Measurements from ENCODE around the gene STEAP1. TPM values are rescaled to one million over a fixed set of nuclear protein-coding genes. Genes with fewer than 3 reads are reported as not detected.
"Not testable (repeated sequence)": the region's sequence is repeated elsewhere in the genome, so short reads cannot be mapped to it uniquely, and the experiment has no call there.

STEAP1 gene
- total RNA-seq, 1 donor from 2014 or later: 1.4 TPM

DNA sequence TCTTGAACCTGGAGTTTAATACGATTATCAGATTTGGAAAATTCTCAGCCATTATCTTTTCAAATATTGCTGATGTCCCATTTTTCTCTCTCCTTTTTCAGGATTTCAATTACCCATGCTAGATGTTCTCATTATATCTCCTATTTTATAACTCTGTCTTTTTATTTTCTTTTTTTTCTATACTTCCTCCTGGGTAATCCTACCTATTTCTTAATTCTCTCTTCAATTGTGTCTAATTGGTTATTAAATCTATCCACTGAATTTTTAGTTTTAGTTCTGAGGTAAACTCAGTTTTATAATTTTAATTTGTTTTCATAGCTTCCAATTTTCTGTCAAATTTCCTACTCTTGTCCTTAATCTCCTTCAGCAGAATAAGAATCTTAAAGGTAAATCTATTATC, 15.6 kb downstream of the STEAP1 start:
- ATAC-seq (no peak), DNase-seq (ENCODE audit: missing footprints) (no peak)
- intact Hi-C loops (cut with DNase I): no loop called here

DNA sequence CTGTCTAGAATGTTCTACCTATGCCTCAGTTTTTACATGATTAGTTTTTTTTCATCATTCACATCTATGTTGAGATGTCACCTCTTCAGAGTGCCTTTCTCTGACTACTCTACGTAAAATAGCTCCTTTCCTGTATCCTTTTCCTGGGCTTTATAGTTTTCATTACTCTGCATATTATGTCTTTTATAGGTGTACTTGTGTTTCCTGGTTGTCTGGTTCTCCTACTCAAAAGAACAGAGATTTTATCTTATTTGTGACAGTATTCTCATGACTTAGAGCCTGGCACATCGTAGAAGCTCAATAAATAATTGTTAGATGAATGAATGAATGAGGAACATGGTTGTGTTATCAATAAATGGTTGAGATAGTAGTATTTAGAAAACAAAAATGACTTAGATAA, 17.9 kb downstream of the STEAP1 start:
- intact Hi-C loops (cut with DNase I): loop anchor here (2.0 kb wide), 1 partner anchor 37 kb away; no protein-coding TSS in a partner anchor
- ATAC-seq: no peak
- no peak for DNase-seq (ENCODE audit: missing footprints)

DNA sequence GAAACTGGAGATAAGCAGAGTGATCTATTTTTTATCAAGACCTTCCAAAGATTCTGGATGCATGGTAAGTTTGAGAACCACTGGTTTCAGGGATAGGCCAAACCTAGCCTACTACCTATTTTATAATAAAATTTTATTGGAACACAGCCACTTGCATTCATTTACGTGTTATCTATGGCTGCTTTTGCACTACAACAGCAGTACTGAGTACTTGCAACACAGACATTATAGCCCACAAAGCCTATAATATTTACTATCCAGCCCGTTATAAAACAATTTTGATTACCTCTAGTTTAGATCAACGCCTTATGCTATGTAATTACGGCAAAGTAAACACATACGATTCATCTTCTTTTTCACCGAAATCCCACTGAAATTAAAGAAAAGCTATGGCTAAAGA, 18.4 kb downstream of the STEAP1 start:
- intact Hi-C loops (cut with DNase I): loop anchor here (2.0 kb wide), 1 partner anchor 36 kb away; no protein-coding TSS in a partner anchor
- DNase-seq (ENCODE audit: missing footprints): no peak
- ATAC-seq: no peak

DNA sequence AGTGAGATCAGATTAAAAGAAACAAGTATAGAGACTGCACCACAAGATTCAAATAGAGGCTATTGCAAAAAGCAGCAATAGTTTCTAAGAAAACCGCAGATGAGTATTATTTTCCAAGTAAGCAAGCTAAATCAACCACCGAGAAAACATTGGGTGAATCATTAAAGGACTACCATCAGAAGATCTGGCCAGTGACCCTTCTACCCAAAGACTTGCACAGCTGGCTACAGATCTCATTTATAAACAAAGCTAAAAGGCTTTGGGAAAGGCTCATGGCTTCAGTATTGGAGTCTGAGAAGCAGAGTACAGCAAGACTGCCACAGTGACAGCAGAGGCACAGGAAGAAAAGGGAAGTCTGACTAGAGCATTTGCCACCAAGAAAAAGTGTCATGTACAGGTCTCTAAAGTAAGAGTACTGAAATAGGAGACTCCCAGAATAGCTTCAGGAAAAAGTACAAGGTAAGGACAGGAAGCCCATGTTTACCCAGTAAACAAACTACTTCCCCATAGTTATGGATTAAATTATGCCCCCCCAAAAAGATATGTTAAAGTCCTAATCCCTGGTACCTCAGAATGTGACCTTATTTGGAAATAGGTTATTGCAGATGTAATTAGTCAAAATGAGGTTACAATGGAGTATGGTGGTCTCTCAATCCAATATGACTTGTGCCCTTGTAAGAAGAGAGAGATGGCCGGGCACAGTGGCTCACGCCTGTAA, 19.0 kb downstream of the STEAP1 start:
- ATAC-seq (no peak), DNase-seq (ENCODE audit: missing footprints) (no peak)
- intact Hi-C loops (cut with DNase I): loop anchor here (2.0 kb wide), 1 partner anchor 36 kb away; no protein-coding TSS in a partner anchor

DNA sequence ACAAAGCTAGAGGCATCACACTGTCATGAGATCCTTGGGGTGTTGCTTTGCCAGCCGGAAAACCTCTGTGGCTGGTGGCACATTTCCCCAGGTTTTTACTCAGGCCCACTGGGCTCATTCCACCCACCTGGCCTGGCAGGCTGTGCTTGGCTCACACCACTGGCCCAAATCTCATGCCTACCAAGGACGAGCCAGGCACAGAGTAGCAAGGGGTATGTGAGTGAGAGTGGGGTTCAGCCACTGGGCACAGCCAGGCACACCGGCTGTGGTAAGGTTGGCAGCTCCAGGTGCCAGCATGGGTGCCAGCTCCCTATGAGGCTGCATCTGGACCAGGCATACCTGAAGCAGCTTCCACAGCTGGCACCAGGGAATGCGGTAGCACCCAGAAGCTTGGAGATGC, 21.4 kb downstream of the STEAP1 start:
- ATAC-seq: no peak
- peak; percentile 53 for DNase-seq (ENCODE audit: missing footprints)
- intact Hi-C loops (cut with DNase I): no loop called here

DNA sequence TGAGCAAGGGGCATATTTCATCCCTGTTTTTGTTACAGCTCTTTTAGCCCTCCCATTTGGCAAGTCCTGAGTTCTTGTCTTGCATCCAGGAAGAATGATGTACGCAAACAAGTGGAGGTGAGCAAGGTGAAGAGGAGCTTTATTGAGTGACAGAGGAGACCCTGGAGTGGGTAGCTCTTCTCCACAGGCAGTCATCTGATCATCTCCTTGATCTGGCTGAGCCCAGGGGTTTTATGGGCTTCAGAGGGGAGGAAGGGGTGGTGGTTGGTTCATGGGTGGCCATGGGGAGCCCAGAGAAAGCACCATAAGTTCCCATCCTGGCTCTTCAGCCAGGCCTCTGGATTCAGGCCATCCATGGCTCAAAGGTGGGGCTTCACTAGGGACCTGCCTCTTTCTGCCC, 21.9 kb downstream of the STEAP1 start:
- intact Hi-C loops (cut with DNase I): no loop called here
- ATAC-seq: no peak
- DNase-seq (ENCODE audit: missing footprints): no peak

DNA sequence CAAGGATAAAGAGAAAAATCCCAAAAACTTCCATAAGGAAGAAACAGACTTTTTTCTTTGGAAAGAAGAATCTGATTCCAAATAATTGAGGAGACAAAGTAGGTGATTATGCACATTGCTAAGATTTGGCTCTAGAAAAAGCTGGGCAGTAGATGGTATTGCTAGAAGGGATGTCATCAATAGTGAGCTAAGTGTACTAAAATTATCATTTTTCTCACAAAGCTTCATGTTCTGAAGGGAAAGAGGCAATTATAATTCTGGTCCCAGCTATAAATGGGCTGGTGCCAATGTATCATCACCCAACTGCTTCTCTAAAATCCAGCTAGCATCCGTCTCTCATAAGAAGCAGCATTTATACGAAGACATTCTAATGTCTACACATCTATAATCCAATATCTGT, 23.9 kb downstream of the STEAP1 start:
- intact Hi-C loops (cut with DNase I): no loop called here
- no peak for DNase-seq (ENCODE audit: missing footprints)
- ATAC-seq: no peak

DNA sequence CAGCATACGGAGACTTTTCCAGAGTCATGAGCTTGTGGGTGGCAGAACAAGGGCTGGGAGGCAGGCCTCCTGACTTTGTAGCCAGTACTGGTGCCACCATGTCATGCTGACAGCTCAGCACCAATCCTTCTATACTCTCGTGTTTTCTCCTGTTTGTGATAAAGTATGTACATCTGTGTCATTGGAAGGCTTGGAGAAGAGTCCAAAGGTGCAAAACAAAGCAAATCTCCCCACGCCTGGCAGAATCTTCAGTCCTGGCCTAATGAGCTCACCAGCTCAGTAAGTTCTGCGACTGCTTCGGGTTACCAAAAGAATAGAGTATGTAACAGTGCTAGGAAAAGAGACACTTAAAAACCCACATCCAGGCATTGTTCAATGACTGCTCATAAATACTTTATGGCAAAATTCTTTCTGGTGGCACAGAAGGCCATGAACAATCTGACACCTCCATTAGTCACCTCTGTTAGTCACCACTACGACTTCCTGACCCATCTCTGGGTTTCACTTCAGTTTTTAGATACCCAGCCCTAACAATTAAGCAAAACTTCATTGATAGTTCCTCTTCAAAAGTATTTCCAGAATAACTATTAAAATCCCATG, 24.5 kb downstream of the STEAP1 start:
- no peak for ATAC-seq
- intact Hi-C loops (cut with DNase I): no loop called here
- DNase-seq (ENCODE audit: missing footprints): peak; percentile 59

DNA sequence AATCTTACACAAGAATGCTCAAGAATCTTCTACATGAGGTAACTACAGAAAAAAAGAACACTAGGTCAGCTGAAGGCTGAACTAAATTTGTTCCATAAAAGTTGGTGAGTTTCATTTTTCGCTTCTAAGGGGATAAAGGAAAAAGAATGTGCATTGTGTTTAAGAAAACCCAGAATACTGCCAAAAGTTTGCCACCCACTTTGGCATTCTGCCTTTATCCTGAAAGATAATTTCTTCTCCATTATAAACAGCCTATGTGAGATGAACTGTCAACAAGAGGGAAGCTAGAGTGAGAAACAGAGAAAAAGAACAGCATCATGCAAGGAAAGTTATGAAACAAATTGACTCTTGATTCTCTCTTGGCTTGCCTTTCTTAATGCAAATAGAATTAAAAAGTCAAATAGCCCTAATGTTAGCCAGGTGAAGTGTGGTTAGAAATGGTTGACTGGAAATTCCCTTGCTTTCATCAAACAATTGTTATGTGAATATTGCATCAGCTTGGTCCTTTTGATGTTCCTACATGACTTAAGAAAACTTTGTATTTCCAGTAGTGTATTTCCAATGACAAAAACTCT, 25.8 kb downstream of the STEAP1 start:
- intact Hi-C loops (cut with DNase I): no loop called here
- ATAC-seq (no peak), DNase-seq (ENCODE audit: missing footprints) (no peak)

DNA sequence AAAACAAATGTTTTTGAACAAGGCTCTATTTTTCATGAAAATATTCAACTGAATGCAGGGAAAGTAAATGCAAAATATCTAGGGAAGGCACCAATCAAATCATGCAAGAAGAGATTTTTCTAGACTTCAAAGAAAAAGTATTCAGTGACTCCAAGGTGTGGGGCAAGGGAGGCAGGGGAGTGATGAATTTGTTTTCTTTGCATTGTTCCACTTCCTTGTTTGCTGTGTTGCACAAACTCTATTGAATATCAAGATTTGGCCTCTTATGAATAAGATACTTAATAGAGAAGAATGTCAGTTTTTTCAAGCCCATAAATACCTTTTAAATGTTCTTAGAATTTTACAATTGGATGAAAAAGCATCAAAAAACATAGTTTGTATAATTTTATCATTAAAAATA, 26.4 kb downstream of the STEAP1 start:
- DNase-seq (ENCODE audit: missing footprints) (no peak), ATAC-seq (no peak)
- intact Hi-C loops (cut with DNase I): no loop called here

DNA sequence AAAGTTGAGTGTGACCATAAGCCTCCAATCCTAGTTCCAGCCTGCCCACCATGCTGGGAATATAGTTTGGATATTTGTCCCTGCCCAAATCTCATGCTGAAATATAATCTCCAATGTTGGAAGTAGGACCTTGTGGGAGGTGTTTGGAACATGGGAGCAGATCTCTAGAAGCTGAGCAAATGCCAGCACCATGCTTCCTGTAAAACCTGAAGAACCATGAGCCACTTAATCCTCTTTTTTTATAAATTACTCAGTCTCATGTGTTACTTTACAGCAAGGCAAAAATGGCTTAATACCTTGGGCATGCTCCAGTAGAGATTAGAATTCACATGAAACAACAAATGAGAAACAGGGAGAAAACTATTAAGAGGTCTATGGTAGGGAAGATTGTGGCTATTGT, 27.2 kb downstream of the STEAP1 start:
- DNase-seq (ENCODE audit: missing footprints) (no peak), ATAC-seq (no peak)
- intact Hi-C loops (cut with DNase I): no loop called here

DNA sequence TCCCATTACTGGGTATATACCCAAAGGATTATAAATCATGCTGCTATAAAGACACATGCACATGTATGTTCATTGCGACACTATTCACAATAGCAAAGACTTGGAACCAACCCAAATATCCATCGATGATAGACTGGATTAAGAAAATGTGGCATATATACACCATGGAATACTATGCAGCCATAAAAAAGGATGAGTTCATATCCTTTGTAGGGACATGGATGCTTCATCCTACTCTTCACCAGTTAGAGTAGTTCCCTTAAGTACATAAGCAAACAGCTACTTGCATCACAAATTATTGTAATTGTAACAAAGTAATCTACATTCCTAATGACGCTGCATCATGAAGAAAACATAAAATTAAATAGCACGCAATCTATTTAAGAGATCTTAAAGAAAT, 32.0 kb downstream of the STEAP1 start:
- DNase-seq (ENCODE audit: missing footprints); intact Hi-C loops (cut with DNase I); ATAC-seq: not testable (repeated sequence)

DNA sequence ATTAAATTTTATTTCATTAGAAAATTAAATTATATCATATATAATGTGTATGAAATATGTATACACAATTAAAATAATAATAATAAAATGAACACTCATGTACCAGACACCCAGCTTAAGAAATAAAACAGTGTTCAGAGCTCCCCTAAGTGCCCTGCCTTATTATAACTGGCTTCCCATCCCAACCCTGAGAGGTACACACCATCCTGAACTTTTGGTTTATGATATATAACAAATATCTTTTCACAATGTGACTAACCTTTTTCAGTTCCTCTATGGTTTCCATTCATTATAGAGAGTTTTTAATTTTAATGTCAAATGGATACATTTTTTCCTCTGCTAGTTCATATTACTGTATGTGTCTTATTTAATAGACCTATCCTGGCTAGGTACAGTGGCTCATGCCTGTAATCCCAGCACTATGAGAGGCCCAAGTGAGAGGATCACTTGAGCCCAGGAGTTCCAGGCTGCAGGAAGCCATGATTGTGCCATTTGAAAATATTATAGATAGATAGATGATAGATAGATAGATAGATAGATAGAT, 33.3 kb downstream of the STEAP1 start:
- intact Hi-C loops (cut with DNase I): no loop called here
- DNase-seq (ENCODE audit: missing footprints): no peak
- no peak for ATAC-seq

DNA sequence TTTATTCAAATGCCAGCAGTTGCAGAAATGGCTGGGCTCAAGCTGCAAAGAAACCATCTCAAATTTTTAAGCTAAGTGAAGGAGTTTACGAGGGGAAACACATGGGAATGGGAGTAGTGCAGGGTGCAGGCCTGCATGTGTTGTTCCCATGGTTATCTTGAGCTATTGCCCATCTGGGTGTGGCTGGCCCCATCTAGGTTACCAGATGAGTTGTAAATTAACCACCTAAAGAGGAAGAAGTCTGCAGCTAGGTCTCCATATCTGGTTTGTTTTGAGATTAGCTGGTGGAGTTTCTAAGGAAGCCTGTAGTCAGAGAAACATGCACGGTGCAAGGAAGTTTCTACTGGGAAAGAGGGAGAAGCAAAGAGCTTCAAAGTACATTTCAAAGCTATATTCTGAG, 34.0 kb downstream of the STEAP1 start:
- ATAC-seq: no peak
- DNase-seq (ENCODE audit: missing footprints): no peak
- intact Hi-C loops (cut with DNase I): no loop called here

DNA sequence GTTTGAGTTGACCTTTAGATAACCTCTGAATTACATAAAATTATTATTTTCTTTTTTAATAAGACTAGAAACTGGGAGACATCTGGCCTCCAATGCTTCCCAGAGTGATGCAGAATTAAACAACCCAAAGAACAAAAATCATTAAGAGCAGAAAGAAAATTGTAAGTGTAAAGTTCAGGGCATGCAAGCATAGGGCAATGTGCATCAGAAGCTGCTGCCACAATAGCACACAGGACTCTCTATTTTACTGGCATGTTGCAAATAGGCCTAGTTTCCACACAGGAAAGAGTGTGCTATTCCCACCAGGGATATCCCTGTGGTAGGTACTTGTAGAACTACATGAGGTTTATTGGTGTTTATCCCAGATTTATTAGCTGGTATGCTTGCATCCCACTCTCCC, 36.7 kb downstream of the STEAP1 start:
- no peak for DNase-seq (ENCODE audit: missing footprints)
- intact Hi-C loops (cut with DNase I): no loop called here

DNA sequence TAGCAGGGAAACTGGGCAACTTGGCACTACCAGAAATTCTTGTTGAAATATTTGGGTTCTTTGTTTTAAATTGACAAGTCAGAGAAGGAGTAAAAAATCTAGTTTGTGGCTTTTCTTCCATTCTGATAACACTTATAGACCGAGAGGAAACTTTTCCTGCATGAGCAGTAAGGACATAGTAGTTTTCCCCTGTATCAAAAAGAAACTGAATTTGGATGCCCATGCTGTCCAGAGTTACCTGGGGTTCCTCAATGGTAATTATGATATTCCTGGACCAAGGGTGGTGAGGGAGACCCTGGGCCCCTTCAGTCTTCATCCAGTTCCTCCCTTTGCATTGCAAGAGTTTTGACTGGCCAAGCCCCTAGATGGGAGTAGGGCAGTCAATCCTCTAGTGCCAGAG, 37.4 kb downstream of the STEAP1 start:
- no peak for ATAC-seq
- intact Hi-C loops (cut with DNase I): no loop called here

More for the DNA sequence above, 36.7 kb downstream of the STEAP1 start:
- no peak for ATAC-seq

DNA sequence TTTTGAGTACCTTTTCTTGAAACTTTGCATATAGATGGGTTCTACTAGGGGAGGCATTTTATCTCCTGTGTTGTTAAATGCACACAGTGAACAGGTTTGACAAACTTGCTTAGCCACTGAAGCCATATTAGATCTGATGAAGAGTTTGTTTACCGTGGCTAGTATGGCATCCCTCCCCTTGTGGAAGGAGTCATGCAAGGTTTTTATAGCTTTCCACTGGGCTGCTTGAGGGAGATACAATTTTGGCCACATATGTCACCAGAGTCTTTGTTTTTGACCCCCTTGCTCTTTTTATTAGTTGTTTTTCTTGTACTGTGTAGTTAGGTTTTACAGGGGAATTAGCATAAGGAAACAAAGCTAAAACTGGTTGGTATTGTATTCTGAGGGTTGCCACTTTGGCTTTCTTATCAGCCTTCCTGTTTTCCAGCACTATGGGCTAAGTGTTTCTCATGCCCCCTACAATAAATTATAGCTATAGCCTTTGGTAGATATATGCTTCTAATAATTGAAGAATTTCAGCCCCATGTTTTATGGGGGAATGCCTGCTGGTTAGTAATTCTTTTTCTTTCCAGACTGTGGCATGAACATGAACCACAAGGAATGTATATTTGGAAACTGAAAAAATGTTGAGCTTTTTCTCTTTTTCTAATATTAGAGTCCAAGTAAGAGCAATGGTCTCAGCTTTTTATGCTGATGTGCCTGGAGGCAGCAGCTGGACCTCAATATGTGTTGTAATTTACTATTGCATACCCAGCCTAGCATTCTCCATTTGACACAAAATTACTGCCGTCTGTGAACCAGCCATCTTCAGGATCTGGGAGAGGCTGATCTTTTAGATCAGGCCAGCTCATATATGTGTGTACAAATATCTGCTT, 38.8 kb downstream of the STEAP1 start:
- no peak for ATAC-seq
- intact Hi-C loops (cut with DNase I): no loop called here
- DNase-seq (ENCODE audit: missing footprints): no peak

More for the DNA sequence above, 37.4 kb downstream of the STEAP1 start:
- no peak for DNase-seq (ENCODE audit: missing footprints)

DNA sequence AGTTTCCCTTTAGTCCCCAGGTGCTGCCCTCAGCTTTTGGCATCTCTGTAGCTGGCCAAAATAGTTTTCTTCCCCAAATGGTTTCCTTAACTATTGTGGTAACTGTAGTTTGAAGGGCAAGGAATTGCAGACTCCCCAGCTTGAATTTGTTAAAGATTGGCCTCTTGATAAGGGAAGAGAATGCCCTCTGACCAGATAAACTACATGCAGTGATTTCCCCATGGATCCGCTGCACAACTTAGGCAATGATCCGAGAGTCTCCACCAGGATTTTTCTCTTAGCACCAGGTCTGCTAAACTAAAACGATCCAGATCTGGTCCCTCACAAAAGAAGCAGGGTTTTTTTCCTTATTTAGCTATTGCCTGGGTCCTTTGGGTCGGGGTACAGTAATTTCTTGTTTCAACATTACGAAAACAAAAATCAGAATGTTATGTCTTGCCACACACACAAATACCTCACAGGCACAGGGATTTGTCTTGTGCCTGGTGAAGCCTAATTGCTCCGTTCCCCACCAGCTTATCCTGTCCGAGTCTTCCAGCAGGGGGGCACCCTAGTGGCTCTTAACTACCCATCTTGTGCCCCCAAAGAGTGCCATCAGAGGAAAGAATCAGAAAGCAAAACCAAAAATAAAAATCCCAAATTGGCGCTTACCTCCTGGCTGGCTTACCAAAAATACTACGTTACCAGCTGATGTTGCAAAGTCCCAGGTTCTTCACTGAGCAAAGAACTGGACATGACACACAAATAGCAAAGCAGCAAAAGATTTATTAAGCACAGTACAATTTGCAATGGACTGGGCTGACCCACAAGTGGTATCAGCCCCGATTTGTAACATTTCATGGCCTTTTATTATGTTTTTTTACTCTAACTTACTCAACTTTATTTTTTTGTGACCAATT, 40.9 kb downstream of the STEAP1 start:
- ATAC-seq (no peak), DNase-seq (ENCODE audit: missing footprints) (no peak)
- intact Hi-C loops (cut with DNase I): no loop called here
